DMS79 treated with DMSO at 0.1 percent for 48 hours (cell line): ENCODE results near the gene COL20A1.

Source experiments
- DNase-seq: peaks from one replicate; lab custom pipeline; 2025; lab: John Stamatoyannopoulos, UW

COL20A1 gene

DNA sequence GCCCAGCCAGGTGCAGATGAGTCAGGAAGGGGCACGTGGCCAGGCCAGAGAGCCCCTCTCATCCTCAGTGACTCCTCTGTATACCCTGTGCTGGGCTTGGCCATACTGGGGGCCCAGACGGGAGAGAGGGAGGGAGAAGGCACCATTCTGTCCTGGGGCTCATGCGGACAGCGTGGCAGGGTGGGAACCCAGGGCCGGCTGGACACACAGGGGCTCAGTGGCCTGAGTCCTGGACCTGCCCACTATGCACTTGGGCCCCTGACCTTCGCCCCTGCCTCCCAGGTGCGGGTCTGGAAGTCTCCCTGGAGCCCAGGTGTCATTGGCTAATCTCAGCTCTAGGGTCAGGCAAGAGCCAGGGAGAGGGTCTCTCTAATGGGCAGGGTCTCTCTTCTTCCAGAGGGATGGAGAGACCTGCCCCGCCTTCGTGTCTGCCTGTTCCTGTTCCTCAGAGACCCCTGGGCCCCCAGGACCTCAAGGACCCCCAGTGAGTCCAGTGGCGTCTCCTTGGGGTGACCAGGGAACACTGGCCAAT is 27.7 kb downstream of the COL20A1 start:
- no peak for DNase-seq

GRCh38 chr20:63321148-63321831 is 28.3 kb downstream of the COL20A1 start:
- no peak for DNase-seq

- DNase-seq, result no peak
Measured at GRCh38 chr20:63322146-63322932, 29.4 kb downstream of the COL20A1 start.

GRCh38 chr20:63322933-63323273 is 29.9 kb downstream of the COL20A1 start:
- no peak for DNase-seq

DNA sequence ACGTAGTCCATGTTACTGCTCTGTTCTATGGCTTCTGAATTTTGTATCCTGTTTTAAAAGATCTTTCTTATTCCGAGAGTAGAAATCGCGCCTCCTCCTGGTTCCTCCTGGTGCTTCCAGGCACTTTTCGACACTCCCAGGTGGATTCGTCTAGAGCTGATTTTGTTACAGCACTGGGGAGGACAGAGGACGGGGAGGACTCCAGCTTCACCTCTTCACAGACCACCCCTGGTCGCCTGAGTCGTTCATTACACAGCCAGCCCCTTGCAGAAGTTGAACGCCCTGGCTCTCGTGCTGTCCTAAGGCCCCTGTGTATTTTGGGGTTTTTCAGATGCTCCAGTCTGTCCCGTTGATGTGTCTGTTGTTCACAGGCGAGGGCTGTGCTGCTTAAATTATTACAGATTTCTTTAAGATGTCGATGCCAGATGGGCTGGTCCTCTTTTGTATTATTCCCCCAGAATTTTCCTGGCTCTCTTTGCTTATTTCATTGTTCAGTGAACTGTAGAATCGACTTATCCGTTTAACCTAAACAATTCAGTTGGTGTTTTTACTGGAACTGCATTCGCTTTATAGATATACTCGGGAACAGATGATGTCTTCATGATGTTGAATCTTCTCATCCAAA is 30.5 kb downstream of the COL20A1 start:
- DNase-seq, result no peak

DNA sequence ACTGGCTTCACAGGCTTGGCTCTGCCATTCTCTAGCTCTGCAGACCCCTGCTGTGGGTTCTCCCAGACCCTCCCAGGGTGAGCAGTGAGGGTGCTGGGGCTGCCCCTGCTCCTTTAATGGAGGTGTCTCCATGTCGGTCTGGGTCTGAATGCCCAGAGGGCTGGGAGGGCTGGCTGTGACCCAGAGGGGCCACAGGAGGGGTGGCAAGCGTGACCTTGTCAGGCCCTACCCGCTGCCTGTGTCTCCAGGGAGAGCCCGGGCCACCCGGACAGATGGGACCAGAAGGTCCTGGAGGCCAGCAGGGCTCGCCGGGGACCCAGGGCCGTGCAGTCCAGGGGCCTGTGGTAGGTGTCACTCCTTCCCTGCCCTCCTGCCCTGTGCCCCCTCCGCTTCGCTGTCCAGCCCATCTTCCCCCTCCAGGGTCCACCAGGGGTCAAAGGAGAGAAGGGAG is 32.1 kb downstream of the COL20A1 start:
- no peak for DNase-seq

- DNase-seq, result no peak
Measured at GRCh38 chr20:63325554-63326313, 32.7 kb downstream of the COL20A1 start.

DNA sequence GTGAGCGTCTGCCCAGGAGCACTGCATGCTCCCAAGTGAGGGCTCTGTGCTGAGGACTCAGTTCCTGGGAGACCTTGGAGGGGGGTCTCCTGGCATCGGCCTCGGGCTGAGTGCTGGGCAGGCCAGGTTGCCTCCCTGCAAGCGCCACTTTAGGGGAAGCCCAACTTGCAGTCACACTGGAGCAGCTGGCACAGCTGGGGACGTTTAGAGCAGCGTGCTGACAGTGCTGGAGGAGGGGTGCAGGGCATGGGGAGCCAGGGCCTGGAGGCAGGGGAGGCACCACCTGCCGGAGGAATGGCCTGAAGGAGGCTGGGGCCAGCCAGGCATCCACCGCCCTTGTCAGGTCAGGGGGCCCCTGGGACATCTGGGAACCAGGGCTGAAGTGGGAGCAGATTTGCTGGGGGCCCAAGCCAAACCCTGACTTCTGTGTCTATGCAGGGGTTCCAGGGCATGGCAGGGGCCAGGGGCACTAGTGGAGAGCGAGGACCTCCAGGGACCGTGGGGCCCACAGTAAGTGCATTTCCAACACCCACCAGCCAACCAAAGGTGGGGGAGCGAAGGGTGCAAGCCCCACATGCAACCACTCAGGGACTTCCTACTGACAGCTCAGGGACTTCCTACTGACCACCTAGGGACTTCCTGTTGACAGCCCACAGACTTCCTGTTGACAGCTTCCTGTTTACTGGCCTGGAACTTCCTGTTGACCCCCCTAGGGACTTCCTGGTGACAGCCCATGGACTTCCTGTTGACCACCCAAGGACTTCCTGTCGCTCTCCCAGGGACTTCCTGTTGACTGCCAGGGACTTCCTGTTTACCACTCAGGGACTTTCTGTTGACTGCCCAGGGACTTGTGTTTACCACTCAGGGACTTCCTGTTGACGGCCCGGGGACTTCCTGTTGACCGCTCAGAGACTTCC is 33.6 kb downstream of the COL20A1 start:
- DNase-seq, result no peak

DNA sequence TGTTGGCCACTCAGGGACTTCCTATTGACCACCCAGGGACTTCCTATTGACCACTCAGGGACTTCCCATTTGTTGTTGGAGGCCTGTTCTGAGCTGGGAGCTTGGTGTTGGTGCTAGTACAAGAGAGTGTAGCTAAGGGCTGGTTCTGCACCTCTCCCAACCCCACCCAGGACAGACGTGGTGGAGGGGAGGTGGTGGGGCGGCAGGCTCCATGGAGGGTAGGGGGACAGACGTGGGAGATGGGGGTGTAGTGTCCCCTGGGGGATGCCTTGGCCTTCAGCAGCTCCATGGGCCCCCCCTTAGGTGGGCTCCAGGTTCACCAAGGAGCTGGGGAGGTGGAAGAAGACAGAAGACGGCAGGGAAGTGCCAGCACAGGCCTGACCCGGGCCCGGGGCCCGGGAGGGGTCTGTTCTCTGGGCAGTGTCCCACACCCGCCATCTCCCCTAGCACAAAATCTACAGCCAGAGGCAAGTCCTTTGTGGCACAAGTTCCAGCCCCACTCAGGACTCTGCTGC is 34.3 kb downstream of the COL20A1 start:
- DNase-seq, result no peak

DNA sequence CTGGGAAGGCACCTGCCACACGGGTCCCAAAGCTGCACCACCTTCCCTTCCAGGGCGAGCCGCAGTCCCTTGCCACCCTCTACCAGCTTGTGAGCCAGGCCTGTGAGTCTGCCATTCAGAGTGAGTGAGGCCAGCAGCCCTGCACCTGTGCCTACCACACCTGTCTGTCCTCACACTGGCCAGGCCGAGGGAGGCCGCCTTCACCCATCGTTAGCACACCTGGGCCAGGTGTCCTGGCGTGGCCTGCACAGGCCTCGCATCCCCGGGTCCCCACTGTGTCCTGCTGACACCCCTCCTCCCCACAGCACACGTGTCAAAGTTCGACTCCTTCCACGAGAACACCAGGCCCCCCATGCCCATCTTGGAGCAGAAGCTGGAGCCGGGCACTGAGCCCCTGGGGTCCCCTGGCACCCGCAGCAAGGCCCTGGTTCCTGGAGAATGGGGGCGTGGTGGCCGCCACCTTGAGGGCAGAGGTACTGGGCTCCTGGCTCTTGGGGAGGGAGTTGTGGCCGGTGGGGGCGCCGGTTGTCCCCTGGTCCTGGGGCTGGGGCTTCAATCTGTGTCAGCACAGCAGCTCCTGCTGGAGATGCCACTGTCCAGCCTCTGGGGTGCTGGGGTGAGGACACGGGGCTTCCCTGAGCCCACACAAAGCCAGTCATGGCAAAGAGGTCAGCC is 35.2 kb downstream of the COL20A1 start:
- DNase-seq, result no peak

DNA sequence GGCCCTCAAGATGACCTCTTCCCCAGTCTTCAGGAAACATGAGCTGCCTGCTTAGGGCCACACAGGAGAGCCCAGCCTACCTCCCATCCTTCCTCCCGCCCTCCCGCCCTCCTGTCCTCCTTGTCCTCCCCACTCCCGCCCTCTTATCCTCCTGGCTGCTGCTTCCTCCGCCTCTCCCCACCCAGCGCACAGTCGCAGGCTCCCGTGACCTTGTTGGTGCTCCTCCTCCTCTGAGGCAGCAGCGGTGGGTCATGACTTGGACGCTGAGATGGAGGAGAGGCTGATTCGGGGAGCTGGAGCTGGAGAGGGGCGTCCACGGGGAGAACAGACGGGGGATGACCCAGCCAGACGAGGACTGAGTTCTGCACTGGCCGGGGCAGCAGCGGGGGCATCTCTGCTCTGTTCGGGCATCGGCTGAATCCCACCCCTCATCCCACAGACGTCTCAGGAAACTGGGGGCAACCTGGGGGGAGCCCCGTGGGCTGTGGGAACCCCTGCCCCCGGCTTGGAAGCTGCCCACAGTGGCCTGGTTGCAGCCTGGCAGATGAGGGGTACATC is 35.8 kb downstream of the COL20A1 start:
- DNase-seq, result no peak

GRCh38 chr20:63329331-63330083 is 36.5 kb downstream of the COL20A1 start:
- no peak for DNase-seq

DNA sequence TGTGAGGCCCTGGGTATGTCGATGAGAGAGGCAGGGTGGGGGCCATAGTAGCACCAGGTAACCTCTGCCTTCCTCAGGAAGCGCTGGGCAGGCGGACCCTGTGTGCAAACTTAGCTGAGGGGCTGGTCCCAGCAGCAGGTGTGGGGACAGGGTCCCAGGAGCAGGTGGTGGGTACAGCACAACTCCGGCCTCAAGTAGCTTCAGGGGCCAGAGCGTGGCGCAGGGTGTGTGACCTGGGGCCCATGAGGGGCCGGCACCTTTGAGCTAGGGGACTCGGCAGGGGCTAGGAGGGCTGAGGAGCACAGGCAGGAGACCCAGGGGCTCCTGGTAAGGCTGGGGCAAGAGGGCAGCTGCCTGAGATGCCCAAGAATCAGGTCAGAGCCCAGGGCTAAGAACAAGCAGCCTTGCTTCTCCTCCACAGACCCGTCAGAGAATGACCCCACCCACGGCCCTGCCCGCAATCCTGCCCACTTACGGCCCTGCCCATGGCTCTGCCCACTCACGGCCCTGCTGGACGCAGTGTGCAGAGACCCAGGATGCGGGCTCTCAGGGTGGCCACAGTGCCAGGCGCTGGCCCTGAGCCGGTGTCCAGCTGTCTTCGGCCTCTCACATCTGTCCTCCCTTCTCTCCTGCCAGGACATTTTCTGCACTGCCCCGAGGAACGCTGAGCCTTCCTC is 37.2 kb downstream of the COL20A1 start:
- DNase-seq, result no peak

DNA sequence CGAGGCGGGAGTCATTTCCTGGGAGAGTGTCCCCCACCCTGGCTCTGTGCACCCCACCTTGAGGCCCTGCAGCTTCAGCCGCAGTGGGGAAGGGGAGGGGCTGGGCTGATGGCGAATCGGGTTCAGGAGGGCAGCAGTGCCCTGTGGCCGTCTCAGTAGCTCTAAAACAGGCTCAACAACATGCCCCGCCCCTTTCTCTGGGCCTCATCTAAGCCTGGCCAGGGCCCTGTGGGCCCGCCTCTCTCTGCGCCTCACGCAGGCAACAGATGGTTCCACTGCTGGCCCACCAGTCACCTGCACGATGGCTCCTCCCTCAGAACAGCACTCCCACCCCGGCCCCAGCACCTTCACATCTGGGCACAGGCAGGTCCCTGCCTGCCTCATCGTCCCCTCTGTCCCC is 38.0 kb downstream of the COL20A1 start:
- no peak for DNase-seq

- DNase-seq, result no peak
Measured at GRCh38 chr20:63331741-63332400, 38.9 kb downstream of the COL20A1 start.

GRCh38 chr20:63332488-63333240 is 39.7 kb downstream of the COL20A1 start:
- no peak for DNase-seq

DNA sequence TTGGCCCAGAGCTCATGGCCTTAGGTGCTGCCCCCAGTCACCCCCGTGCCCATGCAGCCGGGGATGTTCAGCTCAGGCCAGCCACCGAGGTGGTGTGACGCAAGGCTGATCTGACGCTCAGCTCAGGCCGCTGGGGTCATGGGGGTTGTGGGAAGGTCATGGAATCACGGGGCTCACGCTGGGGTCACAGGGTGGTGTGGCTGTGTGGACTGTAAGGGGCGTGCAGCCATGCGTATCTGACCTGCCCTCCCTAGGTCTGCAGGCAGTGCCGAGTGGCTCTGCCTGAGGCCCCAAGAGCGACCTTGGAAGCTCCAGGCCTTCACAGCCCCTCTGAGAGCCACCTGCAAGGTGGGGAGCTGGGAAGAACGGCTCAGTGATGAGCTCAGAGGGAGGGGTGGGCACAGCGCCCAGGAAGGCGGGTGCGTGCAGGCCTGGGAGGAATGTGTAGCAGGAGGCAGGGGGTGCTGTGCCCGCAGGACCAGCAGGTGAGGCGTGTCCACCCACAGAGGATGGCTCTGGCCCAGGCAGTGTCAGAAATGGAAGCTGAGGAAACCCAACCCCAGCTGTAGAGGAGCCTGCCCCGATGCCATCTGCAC is 40.4 kb downstream of the COL20A1 start:
- peak; percentile 31 for DNase-seq
